HG02970 (cell line): ENCODE results near the gene FALEC.
"Not testable (repeated sequence)": the region's sequence is repeated elsewhere in the genome, so short reads cannot be mapped to it uniquely, and the experiment has no call there.

Experiments used
- ATAC-seq: cut with Tn5 transposase; IDR thresholded peaks from one replicate; pipeline ENCODE4 v1.9.1; 2021; ENCODE audit warnings: mild to moderate bottlenecking, moderate library complexity, moderate number of reproducible peaks; ENCODE audit not compliant: unreplicated experiment, low FRiP score

FALEC gene

GRCh38 chr1:150557065-150557600 lies 41.6 kb downstream of the FALEC start:
- ATAC-seq = no peak

DNA sequence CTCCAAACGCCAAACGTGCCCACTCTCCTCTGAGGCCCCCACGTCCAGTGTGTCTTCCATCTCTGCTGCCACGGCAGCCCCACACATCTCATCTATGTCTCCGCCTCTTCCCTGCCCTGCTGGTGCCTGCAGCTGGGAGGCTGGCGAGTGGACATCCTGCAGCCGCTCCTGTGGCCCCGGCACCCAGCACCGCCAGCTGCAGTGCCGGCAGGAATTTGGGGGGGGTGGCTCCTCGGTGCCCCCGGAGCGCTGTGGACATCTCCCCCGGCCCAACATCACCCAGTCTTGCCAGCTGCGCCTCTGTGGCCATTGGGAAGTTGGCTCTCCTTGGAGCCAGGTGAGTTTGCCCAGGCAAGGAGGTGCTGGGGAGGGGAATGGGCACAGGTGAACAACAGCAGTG lies 42.3 kb downstream of the FALEC start:
- ATAC-seq = no peak

DNA sequence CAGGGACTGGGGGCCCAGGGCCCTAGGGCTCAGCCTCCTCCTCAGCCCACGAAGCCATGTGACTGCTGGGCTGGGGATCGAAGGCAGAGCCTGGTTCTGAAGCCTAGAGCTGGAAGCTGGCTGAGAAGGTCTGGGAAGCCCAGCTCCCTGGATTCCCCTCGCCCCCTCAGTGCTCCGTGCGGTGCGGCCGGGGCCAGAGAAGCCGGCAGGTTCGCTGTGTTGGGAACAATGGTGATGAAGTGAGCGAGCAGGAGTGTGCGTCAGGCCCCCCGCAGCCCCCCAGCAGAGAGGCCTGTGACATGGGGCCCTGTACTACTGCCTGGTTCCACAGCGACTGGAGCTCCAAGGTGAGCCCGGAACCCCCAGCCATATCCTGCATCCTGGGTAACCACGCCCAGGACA lies 42.8 kb downstream of the FALEC start:
- ATAC-seq = no peak

DNA sequence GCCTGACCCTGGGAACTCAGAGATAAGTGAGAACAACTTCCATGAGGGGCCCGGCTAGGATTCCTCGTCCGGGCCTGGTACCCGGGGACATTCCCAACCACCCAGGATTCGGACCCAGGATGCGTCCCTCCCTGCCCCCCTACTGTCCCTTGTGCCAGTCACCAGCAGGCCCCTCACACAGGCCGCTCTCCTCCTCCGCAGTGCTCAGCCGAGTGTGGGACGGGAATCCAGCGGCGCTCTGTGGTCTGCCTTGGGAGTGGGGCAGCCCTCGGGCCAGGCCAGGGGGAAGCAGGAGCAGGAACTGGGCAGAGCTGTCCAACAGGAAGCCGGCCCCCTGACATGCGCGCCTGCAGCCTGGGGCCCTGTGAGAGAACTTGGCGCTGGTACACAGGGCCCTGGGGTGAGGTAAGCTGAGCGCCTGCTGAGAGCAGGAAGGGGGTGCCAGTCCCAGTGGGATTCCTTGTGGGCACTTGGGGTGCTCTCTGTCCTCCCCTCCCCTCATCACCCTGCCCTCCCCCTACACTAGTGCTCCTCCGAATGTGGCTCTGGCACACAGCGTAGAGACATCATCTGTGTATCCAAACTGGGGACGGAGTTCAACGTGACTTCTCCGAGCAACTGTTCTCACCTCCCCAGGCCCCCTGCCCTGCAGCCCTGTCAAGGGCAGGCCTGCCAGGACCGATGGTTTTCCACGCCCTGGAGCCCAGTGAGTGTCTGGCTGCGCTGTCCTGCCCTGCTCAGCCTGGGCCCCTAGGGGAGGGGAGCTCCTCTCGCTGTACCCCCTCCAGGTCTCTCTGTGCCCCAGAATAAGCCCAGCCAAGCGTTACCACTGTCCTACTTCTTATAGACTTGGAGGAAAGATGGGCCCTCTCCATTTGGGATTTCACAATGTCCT lies 43.5 kb downstream of the FALEC start:
- ATAC-seq = no peak

DNA sequence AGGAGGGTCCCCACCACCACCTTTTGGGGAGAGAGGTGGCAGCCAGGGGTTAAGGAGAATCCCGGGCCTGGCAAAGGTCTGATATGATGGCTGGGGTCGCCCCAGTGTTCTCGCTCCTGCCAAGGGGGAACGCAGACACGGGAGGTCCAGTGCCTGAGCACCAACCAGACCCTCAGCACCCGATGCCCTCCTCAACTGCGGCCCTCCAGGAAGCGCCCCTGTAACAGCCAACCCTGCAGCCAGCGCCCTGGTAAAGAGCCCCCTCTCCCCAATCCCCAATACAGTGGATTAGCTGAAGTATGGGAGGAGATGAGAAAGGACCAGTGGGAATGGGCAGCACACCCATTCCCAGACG lies 44.1 kb downstream of the FALEC start:
- ATAC-seq = no peak

DNA sequence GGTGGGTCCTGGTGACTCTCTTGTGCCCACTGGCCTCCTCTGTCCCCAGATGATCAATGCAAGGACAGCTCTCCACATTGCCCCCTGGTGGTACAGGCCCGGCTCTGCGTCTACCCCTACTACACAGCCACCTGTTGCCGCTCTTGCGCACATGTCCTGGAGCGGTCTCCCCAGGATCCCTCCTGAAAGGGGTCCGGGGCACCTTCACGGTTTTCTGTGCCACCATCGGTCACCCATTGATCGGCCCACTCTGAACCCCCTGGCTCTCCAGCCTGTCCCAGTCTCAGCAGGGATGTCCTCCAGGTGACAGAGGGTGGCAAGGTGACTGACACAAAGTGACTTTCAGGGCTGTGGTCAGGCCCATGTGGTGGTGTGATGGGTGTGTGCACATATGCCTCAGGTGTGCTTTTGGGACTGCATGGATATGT lies 44.5 kb downstream of the FALEC start:
- ATAC-seq = no peak

DNA sequence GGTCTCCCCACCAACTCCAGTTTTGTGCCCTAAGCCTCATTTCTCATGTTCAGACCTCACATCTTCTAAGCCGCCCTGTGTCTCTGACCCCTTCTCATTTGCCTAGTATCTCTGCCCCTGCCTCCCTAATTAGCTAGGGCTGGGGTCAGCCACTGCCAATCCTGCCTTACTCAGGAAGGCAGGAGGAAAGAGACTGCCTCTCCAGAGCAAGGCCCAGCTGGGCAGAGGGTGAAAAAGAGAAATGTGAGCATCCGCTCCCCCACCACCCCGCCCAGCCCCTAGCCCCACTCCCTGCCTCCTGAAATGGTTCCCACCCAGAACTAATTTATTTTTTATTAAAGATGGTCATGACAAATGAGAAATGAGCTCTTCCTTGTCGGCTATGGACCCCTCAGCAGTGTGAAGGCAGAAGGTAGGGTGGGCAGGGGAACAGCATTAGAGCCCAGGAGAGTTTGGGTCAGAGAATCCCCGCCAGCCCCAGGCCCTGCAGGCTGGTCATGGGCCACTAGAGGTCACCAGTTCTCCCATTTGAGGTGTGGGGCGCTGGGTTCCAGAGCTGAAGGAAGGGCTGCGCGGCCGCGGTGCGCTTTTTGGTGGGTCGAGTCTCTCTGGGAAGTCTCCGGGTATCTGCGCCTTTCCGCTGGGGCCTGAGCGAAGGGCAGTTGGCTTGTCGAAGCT lies 45.2 kb downstream of the FALEC start:
- ATAC-seq = peak; percentile 30

- ATAC-seq = no peak
These were observed 45.9 kb downstream of the FALEC start for GRCh38 chr1:150561254-150561973.

DNA sequence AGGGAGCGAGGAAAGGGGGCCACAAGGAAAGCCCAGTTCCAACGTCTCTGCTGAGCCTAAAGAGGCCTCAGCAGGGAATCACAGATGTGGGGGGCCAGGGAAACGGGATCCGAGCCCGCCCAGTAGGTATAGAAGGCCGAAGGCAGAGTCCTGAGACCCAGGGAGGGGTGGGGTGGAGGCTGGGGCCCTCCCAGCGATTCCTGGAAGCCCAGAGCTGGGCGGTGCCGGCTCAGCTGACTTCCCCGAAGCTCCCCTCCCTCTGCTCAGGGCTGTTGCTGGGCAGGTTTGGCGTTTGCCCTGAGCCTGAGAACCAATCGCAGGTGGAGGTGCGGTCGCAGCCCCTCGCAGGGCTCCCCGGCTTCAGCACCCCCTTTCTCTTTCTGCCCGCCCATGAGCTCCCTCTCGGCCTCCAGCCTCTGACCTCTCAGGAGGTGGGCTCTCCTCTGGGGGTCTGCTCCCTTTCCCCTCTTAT lies 46.5 kb downstream of the FALEC start:
- peak; percentile 33 for ATAC-seq

- peak; percentile 39 for ATAC-seq
These were observed 47.1 kb downstream of the FALEC start for GRCh38 chr1:150562446-150563339.

DNA sequence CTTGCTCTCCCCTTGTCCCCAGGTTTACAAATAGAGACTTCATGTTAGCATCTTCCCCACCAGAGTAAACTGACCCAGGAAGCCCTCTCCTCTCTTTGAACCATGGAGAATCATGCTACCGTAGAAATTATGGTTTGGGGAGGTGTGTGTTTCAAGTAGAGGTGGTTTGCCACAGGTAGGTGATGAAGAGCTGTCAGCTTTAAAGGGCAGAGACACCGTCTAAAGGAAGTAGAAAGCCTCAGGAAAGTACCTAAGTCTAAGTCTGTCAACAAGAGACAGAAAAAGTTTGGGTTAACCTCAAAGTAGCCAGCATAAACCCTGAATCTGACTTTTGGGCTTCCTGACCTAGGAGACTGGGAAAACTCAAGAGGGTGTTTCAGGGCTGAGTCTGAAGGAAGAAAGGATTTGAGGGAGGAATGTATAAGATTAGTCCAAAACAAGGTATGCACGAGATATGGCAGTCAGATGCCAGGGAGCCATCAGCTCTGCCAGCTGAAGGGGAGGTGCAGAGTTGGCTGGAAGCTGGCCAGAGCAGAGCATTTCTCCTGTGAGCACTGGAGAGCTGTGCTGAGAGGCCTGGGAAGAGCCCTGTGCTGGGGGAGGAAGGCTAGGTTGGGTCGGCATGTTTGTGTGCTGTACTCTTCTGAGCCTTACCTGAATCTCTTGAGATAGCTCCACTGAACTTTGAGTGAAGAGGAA lies 47.9 kb downstream of the FALEC start:
- no peak for ATAC-seq

DNA sequence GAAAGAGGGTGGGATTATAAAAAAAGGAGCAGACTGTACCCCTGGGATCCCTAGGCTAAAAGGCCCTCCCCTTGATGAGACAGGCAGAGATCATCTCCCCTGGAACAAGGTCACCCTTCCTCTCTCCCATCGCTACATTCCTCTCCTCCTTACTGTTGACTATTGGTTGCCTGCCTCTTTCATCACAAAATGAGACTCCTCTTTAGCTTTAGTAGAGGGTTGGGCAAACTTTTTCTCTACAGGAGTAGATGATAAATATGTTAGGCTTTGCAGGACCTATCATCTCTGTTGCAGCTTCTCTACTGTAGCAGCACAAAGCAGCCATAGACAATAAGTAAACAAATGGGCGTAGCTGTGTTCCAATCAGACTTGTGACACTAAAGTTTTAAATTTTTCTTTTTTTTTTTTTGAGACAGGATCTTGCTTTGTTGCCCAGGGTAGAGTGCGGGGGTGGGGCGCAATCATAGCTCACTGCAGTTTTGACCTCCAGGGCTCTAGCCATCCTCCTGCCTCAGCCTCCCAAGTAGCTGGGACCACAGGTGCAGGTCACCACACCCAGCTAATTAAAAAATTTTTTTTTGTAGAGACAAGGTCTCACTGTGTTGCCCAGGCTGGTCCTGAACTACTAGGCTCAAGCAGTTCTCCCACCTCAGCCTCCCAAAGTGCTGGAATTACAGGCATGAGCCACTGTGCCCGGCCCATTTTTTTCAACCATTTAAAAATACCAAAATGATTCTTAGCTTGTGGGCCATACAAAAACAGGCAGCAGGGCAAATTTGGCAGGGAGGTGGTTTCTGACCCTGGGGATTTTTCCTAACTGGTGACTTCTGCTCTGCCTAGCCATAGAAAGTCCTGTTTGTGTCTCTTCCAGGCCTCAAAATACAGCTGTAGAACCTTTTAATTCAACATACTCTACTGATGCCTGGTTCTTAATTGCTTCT lies 48.8 kb downstream of the FALEC start:
- no peak for ATAC-seq

GRCh38 chr1:150565240-150565991 lies 49.9 kb downstream of the FALEC start:
- ATAC-seq = not testable (repeated sequence)

- ATAC-seq = no peak
These were observed 51.2 kb downstream of the FALEC start for GRCh38 chr1:150566589-150567340.

- ATAC-seq = peak; percentile 22
These were observed 51.8 kb downstream of the FALEC start for GRCh38 chr1:150567341-150567716.

- ATAC-seq = peak; percentile 19
These were observed 52.4 kb downstream of the FALEC start for GRCh38 chr1:150567717-150568593.
